Measurements from ENCODE around the gene GPR119. TPM values are rescaled to one million over a fixed set of nuclear protein-coding genes. Genes with fewer than 3 reads are reported as not detected.
A peak's percentile ranks its signal among the peaks of the same experiment; 100 is the strongest.

GPR119 gene
- total RNA-seq, 2 donors from 2014 or later = 1.2 TPM; not detected in 1

GRCh38 chrX:130402208-130402684, 16.8 kb upstream of the GPR119 start:
- peak overlapping the region; percentile 50 to 52 for H3K4me3 ChIP-seq
- no peaks in the 10 kb centered on the region for H3K4me1 ChIP-seq (replicated peaks)
- TF ChIP-seq CTCF (IDR thresholded peaks at IDR 0.05) = no peak
- DNase-seq (ENCODE audit: low spot score) = no peak
- intact Hi-C loops (cut with DNase I) = no loop called here
- WGBS = under 1% methylated on average over 9 of the region's 13 CpGs
- peak overlapping the region; percentile 56 to 57 for H3K27ac ChIP-seq
- no peaks in the 10 kb centered on the region for H3K27me3 ChIP-seq (replicated peaks; ENCODE audit: insufficient read depth)
- H3K9me3 ChIP-seq = no peaks in the 10 kb centered on the region
- no peaks in the 10 kb centered on the region for H3K36me3 ChIP-seq

- TF ChIP-seq POLR2AphosphoS5 (IDR thresholded peaks at IDR 0.05) (peak; percentile 87), CTCF (IDR thresholded peaks at IDR 0.05) (no peak), POLR2A (IDR thresholded peaks at IDR 0.05) (peak; percentile 39)
- Histone ChIP-seq H3K27me3 (replicated peaks; ENCODE audit: insufficient read depth) (no peaks in the 10 kb centered on the region), H3K36me3 (no peaks in the 10 kb centered on the region), H3K27ac (peak within 1 kb of the TSS; percentile 56 to 57), H3K9me3 (no peaks in the 10 kb centered on the region), H3K4me3 (peak within 1 kb of the TSS; percentile 50 to 52), H3K4me1 (replicated peaks) (no peaks in the 10 kb centered on the region)
- DNase-seq (ENCODE audit: low spot score) = peak; percentile 46
- intact Hi-C loops (cut with DNase I) = no loop called here
- WGBS = 1% methylated on average over 30 of the region's 47 CpGs
Observed at GRCh38 chrX:130401415-130402207, 16.1 kb upstream of the GPR119 start, which contains the start of gene RBMX2. RBMX2 (plus strand) TSS chrX:130401987; CDS start chrX:130402033, 46 bp downstream.

- no peak overlapping the region for H3K27ac ChIP-seq
- whole genome bisulfite sequencing = 61% methylated on average over 7 of the region's 7 CpGs
- intact Hi-C loops (cut with DNase I) = no loop called here
Observed at GRCh38 chrX:130395341-130395740, 9.9 kb upstream of the GPR119 start.

GRCh38 chrX:130393451-130394074, 8.1 kb upstream of the GPR119 start:
- peak; percentile 13 for DNase-seq (ENCODE audit: low spot score)
- no peaks in the 10 kb centered on the region for H3K36me3 ChIP-seq
- peak in 3 of 4 experiments; percentile 32 to 49 (median 48) for TF ChIP-seq CTCF (IDR thresholded peaks at IDR 0.05)
- no peak for TF ChIP-seq POLR2A (IDR thresholded peaks at IDR 0.05)

More at GRCh38 chrX:130395341-130395740, 9.9 kb upstream of the GPR119 start:
- no peak overlapping the region for H3K4me3 ChIP-seq
- no peaks in the 10 kb centered on the region for H3K27me3 ChIP-seq (replicated peaks; ENCODE audit: insufficient read depth)
- no peaks in the 10 kb centered on the region for H3K4me1 ChIP-seq (replicated peaks)
- H3K9me3 ChIP-seq = no peaks in the 10 kb centered on the region
- TF ChIP-seq CTCF (IDR thresholded peaks at IDR 0.05) = no peak
- no peak for TF ChIP-seq POLR2A (IDR thresholded peaks at IDR 0.05)
- DNase-seq (ENCODE audit: low spot score) = no peak
- H3K36me3 ChIP-seq = no peaks in the 10 kb centered on the region

More at GRCh38 chrX:130393451-130394074, 8.1 kb upstream of the GPR119 start:
- intact Hi-C loops (cut with DNase I) = loop anchor here (2.0 kb wide), 1 partner anchor 523 kb away; no protein-coding TSS in a partner anchor
- H3K4me3 ChIP-seq = no peak overlapping the region
- H3K4me1 ChIP-seq (replicated peaks) = no peaks in the 10 kb centered on the region
- H3K27ac ChIP-seq = no peak overlapping the region
- no peaks in the 10 kb centered on the region for H3K27me3 ChIP-seq (replicated peaks; ENCODE audit: insufficient read depth)
- WGBS = 25% methylated on average over 5 of the region's 5 CpGs
- H3K9me3 ChIP-seq = no peaks in the 10 kb centered on the region
